ENCODE measurements around the gene SH3BP5L. TPM values are rescaled to one million over a fixed set of nuclear protein-coding genes. Genes with fewer than 3 reads are reported as not detected.
A peak's percentile ranks its signal among the peaks of the same experiment; 100 is the strongest.

The SH3BP5L gene
- total RNA-seq, result 12.7 TPM
- 21.8 TPM for polyA plus RNA-seq

GRCh38 chr1:248825909-248826760 is at the start of gene SH3BP5L:
SH3BP5L (minus strand) TSS chr1:248825915; CDS start chr1:248824935, 980 bp downstream.
- Histone ChIP-seq H3K27ac (ENCODE audit: low read depth) (peak within 1 kb of the TSS; percentile 94), H3K4me3 (ENCODE audit: low read depth, low read length) (peak within 1 kb of the TSS; percentile 79), H3K4me1 (ENCODE audit: insufficient read depth) (peaks cover 5% of the 10 kb centered on the region), H3K36me3 (ENCODE audit: insufficient read depth) (no peaks in the 10 kb centered on the region)
- peak; percentile 96 for DNase-seq (ENCODE audit: extremely low spot score)
- under 1% methylated on average over 56 of the region's 56 CpGs for WGBS

DNA sequence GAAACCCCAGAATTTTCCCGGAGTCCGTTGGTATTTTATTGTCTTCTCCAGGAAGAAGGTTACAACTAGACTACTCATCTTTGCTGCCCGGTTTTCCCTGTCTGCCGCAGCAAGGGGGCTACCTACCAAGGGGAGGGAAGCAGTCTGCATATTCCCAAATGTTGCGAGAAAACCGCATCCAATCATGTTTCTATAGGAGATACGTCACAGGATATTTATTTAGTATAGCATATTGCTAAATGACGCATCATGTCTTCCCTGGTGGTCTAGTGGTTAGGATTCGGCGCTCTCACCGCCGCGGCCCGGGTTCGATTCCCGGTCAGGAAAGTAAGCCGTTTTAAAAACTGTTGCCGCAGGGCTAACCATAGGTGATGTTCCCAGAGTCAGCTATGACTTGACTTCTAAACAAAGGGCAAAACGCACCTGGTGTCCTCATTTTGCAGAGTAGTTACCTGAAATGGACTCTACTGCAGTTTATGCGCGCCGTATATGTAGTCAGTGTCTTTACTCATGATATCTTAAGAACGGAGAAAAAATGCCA is 48.3 kb upstream of the SH3BP5L start:
- no peaks in the 10 kb centered on the region for H3K4me1 ChIP-seq (ENCODE audit: insufficient read depth)
- peak overlapping the region; percentile 98 for H3K27ac ChIP-seq (ENCODE audit: low read depth)
- peak; percentile 94 for DNase-seq (ENCODE audit: extremely low spot score)
- peak overlapping the region; percentile 37 for H3K4me3 ChIP-seq (ENCODE audit: low read depth, low read length)
- WGBS, result 2% methylated on average over 23 of the region's 23 CpGs
- no peaks in the 10 kb centered on the region for H3K36me3 ChIP-seq (ENCODE audit: insufficient read depth)

- peak overlapping the region; percentile 55 for H3K4me3 ChIP-seq (ENCODE audit: low read depth, low read length)
- H3K4me1 ChIP-seq (ENCODE audit: insufficient read depth), result no peaks in the 10 kb centered on the region
- WGBS, result under 1% methylated on average over 41 of the region's 41 CpGs
- H3K27ac ChIP-seq (ENCODE audit: low read depth), result peak overlapping the region; percentile 98
- DNase-seq (ENCODE audit: extremely low spot score), result peak; percentile 94
- no peaks in the 10 kb centered on the region for H3K36me3 ChIP-seq (ENCODE audit: insufficient read depth)
These were observed 47.8 kb upstream of the SH3BP5L start for GRCh38 chr1:248873409-248873992.

- H3K4me3 ChIP-seq (ENCODE audit: low read depth, low read length), result peak overlapping the region; percentile 55
- 1% methylated on average over 31 of the region's 31 CpGs for WGBS
- DNase-seq (ENCODE audit: extremely low spot score), result peak; percentile 23
- no peaks in the 10 kb centered on the region for H3K4me1 ChIP-seq (ENCODE audit: insufficient read depth)
- H3K36me3 ChIP-seq (ENCODE audit: insufficient read depth), result no peaks in the 10 kb centered on the region
- H3K27ac ChIP-seq (ENCODE audit: low read depth), result peak overlapping the region; percentile 98
These were observed 47.2 kb upstream of the SH3BP5L start for GRCh38 chr1:248872752-248873408.

GRCh38 chr1:248871837-248872401 is 46.2 kb upstream of the SH3BP5L start:
- WGBS, result 96% methylated on average over 3 of the region's 3 CpGs
- no peak for DNase-seq (ENCODE audit: extremely low spot score)
- Histone ChIP-seq H3K4me1 (ENCODE audit: insufficient read depth) (no peaks in the 10 kb centered on the region), H3K27ac (ENCODE audit: low read depth) (no peak overlapping the region), H3K4me3 (ENCODE audit: low read depth, low read length) (no peak overlapping the region), H3K36me3 (ENCODE audit: insufficient read depth) (no peaks in the 10 kb centered on the region)

- no peaks in the 10 kb centered on the region for H3K36me3 ChIP-seq (ENCODE audit: insufficient read depth)
- 3% methylated on average over 46 of the region's 46 CpGs for WGBS
- DNase-seq (ENCODE audit: extremely low spot score), result no peak
- peak overlapping the region; percentile 13 for H3K27ac ChIP-seq (ENCODE audit: low read depth)
- peak overlapping the region; percentile 50 for H3K4me3 ChIP-seq (ENCODE audit: low read depth, low read length)
- peaks cover 2% of the 10 kb centered on the region for H3K4me1 ChIP-seq (ENCODE audit: insufficient read depth)
These were observed 37.5 kb upstream of the SH3BP5L start for GRCh38 chr1:248862998-248863881.

GRCh38 chr1:248862695-248862997 is 36.9 kb upstream of the SH3BP5L start:
- peak overlapping the region; percentile 50 for H3K4me3 ChIP-seq (ENCODE audit: low read depth, low read length)
- peaks cover 2% of the 10 kb centered on the region for H3K4me1 ChIP-seq (ENCODE audit: insufficient read depth)
- no peaks in the 10 kb centered on the region for H3K36me3 ChIP-seq (ENCODE audit: insufficient read depth)
- no peak for DNase-seq (ENCODE audit: extremely low spot score)
- 15% methylated on average over 4 of the region's 4 CpGs for WGBS
- peak overlapping the region; percentile 13 for H3K27ac ChIP-seq (ENCODE audit: low read depth)

- 87% methylated on average over 2 of the region's 2 CpGs for WGBS
These were observed 35.9 kb upstream of the SH3BP5L start for GRCh38 chr1:248861616-248862015.

DNA sequence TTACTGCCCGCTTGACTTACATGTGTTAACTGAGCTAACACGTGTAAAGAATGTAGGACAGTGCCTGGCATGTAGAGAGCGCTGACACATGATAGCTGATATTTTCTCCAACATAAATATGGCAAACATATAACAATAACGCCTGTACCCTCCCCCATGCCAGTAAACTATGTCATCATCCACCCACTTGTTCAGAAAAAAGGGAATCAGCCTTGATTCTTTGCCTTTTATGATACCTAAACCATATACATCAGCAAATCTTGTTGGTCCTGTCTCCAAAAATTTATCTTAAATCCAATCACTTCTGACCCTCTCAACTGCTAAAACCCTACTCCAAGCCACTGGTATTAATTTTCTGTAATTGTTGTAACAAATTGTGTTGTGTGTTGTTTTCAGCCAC is 34.3 kb upstream of the SH3BP5L start:
- WGBS, result 87% methylated on average over 4 of the region's 4 CpGs
- no peak overlapping the region for H3K4me3 ChIP-seq (ENCODE audit: low read depth, low read length)
- H3K4me1 ChIP-seq (ENCODE audit: insufficient read depth), result peaks cover 2% of the 10 kb centered on the region
- DNase-seq (ENCODE audit: extremely low spot score), result no peak
- no peaks in the 10 kb centered on the region for H3K36me3 ChIP-seq (ENCODE audit: insufficient read depth)
- H3K27ac ChIP-seq (ENCODE audit: low read depth), result no peak overlapping the region

More at GRCh38 chr1:248861616-248862015, 35.9 kb upstream of the SH3BP5L start:
- Histone ChIP-seq H3K36me3 (ENCODE audit: insufficient read depth) (no peaks in the 10 kb centered on the region), H3K4me1 (ENCODE audit: insufficient read depth) (peaks cover 2% of the 10 kb centered on the region), H3K27ac (ENCODE audit: low read depth) (no peak overlapping the region), H3K4me3 (ENCODE audit: low read depth, low read length) (no peak overlapping the region)
- no peak for DNase-seq (ENCODE audit: extremely low spot score)

DNA sequence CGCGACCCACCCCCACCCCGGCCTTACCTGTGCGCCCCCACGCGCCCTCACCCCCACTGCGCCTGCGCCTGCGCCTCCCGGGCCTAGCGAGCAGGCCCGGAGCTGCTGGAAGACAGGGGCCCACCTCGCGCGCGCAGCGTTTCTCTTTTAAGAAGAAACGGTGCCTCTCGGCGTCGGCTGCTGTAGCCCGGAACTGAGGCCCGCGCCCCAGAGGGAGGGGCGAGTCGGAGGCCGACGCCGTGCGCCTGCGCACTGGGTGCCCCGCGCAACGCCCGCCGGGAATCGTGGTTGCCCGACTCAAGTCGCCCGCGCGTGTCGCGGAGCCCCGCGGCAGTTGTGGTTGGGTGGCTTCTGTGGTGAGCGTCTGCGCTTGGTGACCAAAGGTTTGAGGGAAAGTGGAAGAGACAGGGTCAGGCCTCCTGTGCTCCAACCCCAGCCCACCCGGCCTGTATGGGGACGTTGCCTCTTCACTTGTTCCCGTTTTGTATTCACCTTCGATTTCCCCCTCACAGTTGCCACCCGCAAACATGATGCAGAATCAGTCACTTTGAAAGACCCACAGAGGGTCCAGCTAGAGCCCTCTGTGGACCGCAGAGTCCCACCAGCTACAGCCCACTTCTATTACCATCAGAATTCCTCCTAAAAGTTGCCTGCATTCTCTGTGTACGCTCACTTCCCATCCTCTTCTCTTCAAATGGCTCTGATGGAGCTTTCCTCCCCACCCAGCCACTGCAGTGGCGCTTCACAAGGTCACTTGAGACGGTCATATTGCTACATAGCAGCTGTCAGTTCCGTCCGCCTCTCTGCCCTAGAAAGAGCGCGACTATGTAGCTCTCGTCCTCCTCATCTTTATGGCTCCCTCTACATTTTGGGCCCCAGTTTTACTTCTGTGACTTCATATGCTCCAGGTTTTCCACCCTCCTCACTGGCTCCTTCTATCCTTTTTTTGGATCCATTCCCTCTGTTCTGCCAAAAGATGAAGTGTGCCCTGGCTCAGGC is 33.5 kb upstream of the SH3BP5L start, which contains the start of gene ZNF692:
TSS of gene ZNF692 (minus strand) at position 195 of the 999 bp plus-strand sequence. CDS start 776 bp downstream, outside the sequence.
- peak; percentile 90 for DNase-seq (ENCODE audit: extremely low spot score)

DNA sequence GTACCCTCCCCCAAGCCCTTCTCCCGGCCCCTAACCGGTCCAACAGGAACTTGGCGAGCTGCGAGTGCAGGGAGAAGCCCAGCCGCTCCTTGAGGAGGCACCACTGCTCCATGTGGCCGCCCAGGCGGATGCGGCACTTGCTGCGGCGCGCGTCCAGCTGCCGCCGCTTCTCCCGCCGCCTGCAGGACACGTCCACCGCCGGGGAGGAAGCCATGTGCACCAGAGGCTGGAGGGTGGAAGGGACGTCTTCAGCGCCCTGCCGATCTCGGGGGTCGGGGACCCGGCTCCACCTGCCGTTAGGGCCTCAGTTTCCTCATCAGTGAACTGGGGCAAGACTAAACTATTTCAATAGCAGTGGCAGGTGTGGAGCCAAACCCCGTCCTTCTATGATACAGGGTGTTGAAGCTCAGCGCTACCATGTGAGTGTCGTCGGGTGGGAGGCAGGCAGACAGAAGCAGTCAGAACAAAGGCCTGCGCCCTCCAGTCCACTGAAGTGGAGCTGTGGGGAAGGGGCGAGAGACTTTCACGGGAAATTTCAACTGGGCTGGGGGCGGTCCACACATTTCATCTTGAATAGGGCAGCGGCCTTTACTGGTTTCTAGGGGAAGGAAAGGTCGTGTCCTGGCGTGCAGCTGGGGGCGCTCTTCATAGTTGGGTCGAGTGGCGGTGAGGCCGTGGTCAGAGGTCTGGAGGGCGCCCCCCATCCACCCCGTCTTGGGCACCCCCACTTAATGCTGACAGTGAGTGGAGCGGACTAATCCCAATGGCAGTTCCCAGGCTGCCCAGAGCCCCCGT is 32.6 kb upstream of the SH3BP5L start:
- H3K27ac ChIP-seq (ENCODE audit: low read depth), result peak overlapping the region; percentile 79
- no peak for DNase-seq (ENCODE audit: extremely low spot score)
- WGBS, result under 1% methylated on average over 45 of the region's 45 CpGs
- peak overlapping the region; percentile 49 for H3K4me3 ChIP-seq (ENCODE audit: low read depth, low read length)
- H3K36me3 ChIP-seq (ENCODE audit: insufficient read depth), result no peaks in the 10 kb centered on the region
- H3K4me1 ChIP-seq (ENCODE audit: insufficient read depth), result peaks cover 2% of the 10 kb centered on the region

More for the DNA sequence above, 33.5 kb upstream of the SH3BP5L start, which contains the start of gene ZNF692:
- H3K4me1 ChIP-seq (ENCODE audit: insufficient read depth), result peaks cover 2% of the 10 kb centered on the region
- WGBS, result 4% methylated on average over 62 of the region's 62 CpGs
- H3K36me3 ChIP-seq (ENCODE audit: insufficient read depth), result no peaks in the 10 kb centered on the region
- peak within 1 kb of the TSS; percentile 49 for H3K4me3 ChIP-seq (ENCODE audit: low read depth, low read length)
- peak within 1 kb of the TSS; percentile 83 for H3K27ac ChIP-seq (ENCODE audit: low read depth)

All from urinary bladder (tissue), 4 donors.